Stimulated activated CD4-positive, alpha-beta T cell treated with anti-CD3 and anti-CD28 coated beads, Interleukin-1b, Interleukin-23, amount 100 ng/mL, for 48 hours (primary cell): ENCODE measurements around the gene BTBD7.

ENCODE experiments used
- DNase-seq: peaks from one replicate; pipeline ENCODE4 v3.0.0-alpha.2; 2020

Gene BTBD7

GRCh38 chr14:93329965-93330608, 2.7 kb downstream of the BTBD7 start:
- no peak for DNase-seq

- DNase-seq = no peak
Measured at GRCh38 chr14:93328546-93328945, 4.3 kb downstream of the BTBD7 start.

GRCh38 chr14:93326196-93326595, 6.6 kb downstream of the BTBD7 start:
- DNase-seq = no peak

- no peak for DNase-seq
Measured at GRCh38 chr14:93323600-93324174, 9.1 kb downstream of the BTBD7 start.

- no peak for DNase-seq
Measured at GRCh38 chr14:93322929-93323599, 9.8 kb downstream of the BTBD7 start.

- DNase-seq = no peak
Measured at GRCh38 chr14:93320489-93320888, 12.3 kb downstream of the BTBD7 start.

GRCh38 chr14:93319958-93320357, 12.9 kb downstream of the BTBD7 start:
- DNase-seq = no peak

GRCh38 chr14:93319494-93319893, 13.3 kb downstream of the BTBD7 start:
- DNase-seq = no peak

GRCh38 chr14:93318927-93319326, 13.9 kb downstream of the BTBD7 start:
- DNase-seq = no peak

GRCh38 chr14:93317875-93318807, 14.7 kb downstream of the BTBD7 start:
- no peak for DNase-seq

GRCh38 chr14:93317210-93317874, 15.5 kb downstream of the BTBD7 start:
- no peak for DNase-seq

- DNase-seq = no peak
Measured at GRCh38 chr14:93316716-93317115, 16.1 kb downstream of the BTBD7 start.

GRCh38 chr14:93315575-93315974, 17.3 kb downstream of the BTBD7 start:
- no peak for DNase-seq

- DNase-seq = no peak
Measured at GRCh38 chr14:93311082-93311481, 21.8 kb downstream of the BTBD7 start.

GRCh38 chr14:93309427-93309966, 23.3 kb downstream of the BTBD7 start:
- no peak for DNase-seq

- DNase-seq = no peak
Measured at GRCh38 chr14:93308686-93309345, 24.0 kb downstream of the BTBD7 start.

- DNase-seq = no peak
Measured at GRCh38 chr14:93306812-93307211, 26.0 kb downstream of the BTBD7 start.

- no peak for DNase-seq
Measured at GRCh38 chr14:93305725-93306418, 27.0 kb downstream of the BTBD7 start.

GRCh38 chr14:93304771-93305170, 28.1 kb downstream of the BTBD7 start:
- DNase-seq = no peak

GRCh38 chr14:93303659-93304058, 29.2 kb downstream of the BTBD7 start:
- no peak for DNase-seq
